HG02884 (cell line): ENCODE results near the gene SORCS2.

Experiments used
- ATAC-seq: cut with Tn5 transposase; IDR thresholded peaks from one replicate; pipeline ENCODE4 v1.9.1; 2021; ENCODE audit warnings: mild to moderate bottlenecking, moderate library complexity; ENCODE audit not compliant: unreplicated experiment

Gene SORCS2

GRCh38 chr4:7399440-7400234 lies 207.3 kb downstream of the SORCS2 start:
- ATAC-seq = no peak

DNA sequence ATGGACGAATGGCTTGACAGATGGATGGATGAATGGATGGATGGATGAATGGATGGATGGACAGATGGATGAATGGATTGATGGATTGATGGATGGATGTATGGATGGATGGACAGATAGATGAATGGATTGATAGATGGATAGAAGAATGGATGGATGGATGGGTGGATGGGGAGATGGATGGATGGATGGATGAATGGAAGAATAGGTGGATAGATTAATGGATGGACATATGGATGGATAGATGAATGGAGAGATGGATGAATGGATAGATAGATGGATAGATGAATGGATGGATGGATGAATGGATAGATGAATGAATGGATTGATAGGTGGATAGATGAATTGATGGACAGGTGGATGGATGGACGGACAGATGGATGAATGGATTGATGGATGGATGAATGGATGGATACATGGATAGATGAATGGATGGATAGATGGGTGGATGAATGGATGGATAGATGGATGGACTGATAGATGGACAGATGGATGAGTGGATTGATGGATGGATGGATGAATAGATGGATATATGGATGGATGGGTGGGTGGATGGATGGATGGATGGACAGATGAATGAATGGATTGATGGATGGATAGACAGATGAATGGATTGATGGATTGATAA lies 208.4 kb downstream of the SORCS2 start:
- no peak for ATAC-seq

GRCh38 chr4:7402526-7402925 lies 210.2 kb downstream of the SORCS2 start:
- no peak for ATAC-seq

- ATAC-seq = no peak
Measured at GRCh38 chr4:7403001-7403400, 210.7 kb downstream of the SORCS2 start.

DNA sequence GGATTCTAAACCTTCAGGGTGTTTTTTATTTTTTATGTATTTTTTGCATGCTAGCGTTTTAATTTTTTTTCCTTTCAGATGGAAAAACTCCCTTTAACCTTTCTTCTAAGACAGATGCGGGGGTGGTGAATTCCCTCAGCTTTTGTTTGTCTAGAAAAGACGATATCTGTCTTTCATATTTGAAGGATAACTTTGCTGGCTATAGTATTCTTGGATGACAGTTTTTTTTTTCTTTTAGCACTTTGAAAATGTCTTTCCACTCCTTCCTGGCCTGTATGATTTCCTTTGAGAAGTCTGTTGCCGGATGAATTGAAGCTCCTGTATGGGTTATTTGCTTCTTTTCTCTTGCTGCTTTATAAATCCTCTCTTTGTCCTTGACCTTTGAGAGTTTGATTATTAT lies 215.8 kb downstream of the SORCS2 start:
- no peak for ATAC-seq

GRCh38 chr4:7410446-7410845 lies 218.1 kb downstream of the SORCS2 start:
- no peak for ATAC-seq

DNA sequence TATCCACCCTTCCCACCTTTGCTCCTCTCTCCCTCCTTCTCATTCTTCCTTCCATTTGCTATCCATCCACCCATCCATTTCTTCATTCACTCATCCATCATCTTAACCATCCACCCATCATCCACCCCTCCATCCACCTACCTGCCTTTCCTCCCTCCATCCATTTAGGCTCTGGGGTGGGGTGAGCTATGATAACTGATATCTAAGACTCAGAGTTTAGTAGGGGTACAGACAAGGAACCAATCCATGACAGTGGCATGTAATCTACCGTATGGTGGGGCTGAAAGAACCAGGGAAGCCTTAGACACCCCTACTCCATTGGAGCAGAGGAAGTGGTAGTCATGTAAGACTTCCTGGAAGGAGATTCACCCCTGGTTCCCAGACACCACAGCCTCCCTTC lies 219.2 kb downstream of the SORCS2 start:
- no peak for ATAC-seq

DNA sequence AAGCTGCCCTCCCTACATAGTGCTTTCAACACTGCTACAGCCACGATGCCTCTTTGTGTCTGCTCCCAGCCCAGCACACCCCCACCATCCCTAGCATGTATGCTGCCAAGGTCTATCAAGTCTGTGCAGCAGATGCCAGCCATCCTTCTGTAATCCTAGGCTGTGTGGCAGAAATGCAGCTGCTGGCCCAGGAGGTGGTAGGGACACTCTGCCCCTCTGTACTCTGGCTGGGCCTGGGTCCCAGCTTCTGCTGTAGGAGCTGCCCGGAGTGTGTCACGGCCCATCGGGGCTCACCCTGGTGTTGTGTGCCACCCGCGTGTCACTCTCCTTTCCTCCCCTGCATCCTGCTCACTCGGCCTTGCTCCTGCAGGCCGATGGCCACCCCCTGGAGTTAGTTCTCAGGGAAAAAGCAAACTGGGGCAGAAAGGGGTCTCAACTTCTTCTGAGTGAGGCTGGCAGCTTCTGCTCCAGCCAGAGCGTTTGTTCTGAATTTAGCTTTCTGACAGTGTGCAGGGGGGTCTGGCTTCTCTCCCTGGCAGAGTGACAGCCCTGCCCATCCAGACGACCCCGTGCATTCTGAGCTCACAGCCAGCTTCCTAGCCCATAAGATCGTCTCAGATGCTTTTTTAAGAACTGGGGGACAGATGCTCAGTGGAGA lies 219.7 kb downstream of the SORCS2 start:
- no peak for ATAC-seq

- no peak for ATAC-seq
Measured at GRCh38 chr4:7412554-7412912, 220.2 kb downstream of the SORCS2 start.

DNA sequence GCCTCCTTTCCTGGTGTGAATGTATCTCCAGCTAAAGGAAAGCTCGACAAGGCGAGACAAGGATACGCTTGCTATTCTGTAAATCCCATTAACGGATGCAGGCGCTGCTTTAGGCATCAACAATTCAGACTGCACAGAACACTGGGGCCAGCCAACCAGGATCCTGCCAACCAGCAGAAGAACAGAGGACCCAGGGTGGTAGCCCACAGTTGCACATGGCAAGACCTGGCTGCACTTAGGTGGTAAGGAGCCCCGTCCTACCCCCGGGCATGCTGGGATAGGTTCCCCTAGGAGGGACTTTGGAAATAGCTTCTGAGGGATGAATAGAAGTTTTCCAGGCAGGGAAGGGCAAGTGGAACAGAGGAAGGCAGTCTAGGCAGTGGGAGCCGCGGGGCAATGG lies 221.7 kb downstream of the SORCS2 start:
- no peak for ATAC-seq

- no peak for ATAC-seq
Measured at GRCh38 chr4:7414736-7415510, 222.6 kb downstream of the SORCS2 start.

DNA sequence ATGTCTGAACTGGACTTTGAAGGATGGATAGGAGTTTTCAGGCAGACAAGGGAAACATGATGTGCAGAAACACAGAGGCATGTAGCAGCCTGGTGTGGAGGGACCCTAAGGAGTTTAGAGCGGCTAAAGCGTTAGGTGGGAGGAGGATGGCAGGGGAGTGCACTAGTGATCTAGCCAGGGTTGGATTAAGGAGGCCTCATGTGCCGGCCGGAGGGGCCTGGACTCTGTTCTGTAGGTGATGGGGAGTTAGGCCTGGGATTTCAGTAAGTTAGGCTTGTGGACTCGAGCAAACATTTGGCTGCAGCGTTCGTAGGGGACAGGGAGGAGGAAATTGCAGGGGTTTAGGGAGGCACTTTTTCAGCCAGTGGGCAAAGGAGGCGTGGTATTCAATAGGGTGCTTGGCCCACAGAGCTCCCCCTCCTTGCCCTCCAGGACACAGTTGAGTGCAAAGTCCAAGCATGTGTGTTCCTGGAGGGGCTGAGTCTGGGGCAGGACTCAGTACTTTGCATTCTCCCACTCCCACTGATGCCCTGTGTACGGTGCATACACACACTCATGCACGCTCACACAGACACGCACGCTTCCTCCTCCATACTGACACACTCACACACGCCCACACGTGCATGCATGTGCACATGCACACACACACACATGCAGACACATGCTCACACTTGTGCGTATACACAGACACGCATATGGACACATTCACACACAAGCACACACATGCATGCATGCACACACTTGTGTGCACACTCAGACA lies 223.8 kb downstream of the SORCS2 start:
- no peak for ATAC-seq

DNA sequence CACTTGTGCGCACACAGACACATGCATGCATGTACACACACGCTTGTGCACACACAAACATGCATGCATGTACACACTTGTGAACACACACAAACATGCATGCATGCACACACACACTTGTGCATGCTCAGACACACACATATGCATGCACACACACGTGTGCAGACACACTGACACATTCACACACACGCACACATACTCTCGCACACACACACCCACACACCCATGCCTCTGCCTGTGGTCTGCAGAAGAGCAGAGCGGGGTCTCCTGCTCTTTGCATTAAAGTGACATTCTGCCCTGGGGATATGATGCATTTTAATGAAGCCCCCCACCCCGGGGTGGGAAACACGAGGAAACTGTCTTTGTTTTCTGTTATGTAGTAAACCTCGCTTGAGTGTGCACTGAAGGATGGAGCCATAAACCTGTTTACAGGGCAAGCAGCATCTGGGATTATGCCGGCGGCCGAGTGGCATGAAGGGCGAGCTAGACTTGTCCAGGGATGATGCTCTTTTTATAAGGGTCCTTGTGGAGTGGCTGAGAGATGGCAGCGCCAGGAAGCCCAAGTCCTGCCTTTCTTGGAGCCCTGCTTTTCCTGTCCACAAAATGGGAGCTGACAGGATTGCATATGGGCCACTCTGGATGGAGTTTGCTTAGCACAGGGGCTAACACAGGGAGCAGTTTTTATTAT lies 224.6 kb downstream of the SORCS2 start:
- no peak for ATAC-seq

DNA sequence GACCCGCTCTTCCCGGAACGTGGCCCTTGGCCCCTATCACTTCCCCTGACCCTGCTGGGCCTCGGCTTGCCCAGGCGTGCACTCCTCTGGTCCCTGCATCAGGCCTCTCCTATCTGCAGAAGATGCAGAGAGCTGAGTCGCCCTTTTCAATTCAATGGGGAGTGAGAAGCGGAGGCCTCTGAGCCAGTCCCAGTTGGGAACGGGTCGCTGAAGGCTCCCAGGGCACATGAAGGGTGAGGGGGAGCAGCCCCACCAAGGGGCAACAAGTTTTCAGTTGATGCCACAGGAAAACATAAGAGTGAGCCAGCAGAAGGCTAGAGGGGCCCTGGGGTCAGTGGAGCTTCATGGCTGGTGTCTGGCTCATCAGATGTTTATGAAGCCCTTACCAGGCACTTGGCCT lies 225.3 kb downstream of the SORCS2 start:
- ATAC-seq = no peak

GRCh38 chr4:7418131-7418943 lies 226.0 kb downstream of the SORCS2 start:
- ATAC-seq = no peak

DNA sequence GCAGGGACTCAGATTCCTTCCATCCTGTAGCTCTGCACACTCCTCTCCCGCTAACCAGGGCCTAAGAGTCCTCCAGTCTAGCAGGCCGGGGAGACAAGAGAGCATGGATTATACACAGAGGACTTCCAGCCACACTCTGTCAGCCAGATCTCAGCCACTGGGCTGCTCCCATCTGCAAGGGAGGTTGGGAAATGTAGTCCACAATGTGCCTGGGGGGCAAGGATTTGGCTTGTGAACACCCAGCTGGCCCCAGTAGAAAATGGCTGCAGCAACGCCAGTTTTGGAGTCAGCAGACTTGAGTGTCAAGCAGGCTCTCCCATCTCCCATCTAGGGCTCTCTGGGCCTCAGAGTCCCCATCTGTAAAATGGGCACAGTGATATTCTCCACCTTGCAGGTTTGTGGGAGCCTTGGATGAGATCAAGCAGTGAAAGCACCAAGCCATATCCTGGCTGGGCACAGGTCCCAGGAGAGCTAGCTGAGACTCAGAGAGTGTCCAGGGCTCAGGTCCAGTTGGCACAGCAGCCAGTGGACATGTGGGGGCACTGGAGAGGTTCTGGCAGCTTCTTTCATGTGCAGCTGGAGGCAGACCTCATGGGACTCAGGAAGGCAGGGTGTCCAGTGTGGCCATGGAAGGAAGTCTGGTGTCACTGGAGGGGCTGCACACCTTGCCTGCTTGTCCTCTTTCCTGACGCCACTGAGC lies 227.8 kb downstream of the SORCS2 start:
- ATAC-seq = no peak

GRCh38 chr4:7420661-7421040 lies 228.3 kb downstream of the SORCS2 start:
- ATAC-seq = no peak

- no peak for ATAC-seq
Measured at GRCh38 chr4:7421356-7422150, 229.2 kb downstream of the SORCS2 start.
